ENCODE results near the gene SASH3. TPM values are rescaled to one million over a fixed set of nuclear protein-coding genes. Genes with fewer than 3 reads are reported as not detected.

SASH3 gene
- polyA plus RNA-seq, 1 of the 3 experiments (the other 2 are of a cell fraction) = not detected

DNA sequence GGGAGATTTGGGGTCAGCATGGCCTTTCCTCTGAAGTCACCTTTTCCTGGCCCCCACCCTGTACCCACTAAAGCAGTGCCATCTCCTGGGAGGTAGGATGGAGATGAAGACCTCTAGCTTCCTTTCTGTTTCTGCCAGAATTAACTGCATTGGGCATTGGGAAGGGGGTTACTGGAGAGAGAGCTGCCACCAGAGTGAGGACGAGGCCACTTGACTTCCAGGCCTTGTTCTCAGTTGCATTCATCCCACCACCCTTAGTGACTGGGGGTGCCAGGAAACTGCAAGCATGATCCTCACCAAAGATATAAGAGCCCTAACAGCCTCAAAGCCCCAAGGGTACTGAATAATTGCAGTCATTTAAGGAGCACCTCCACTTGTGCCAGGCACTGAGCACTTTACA is 15.8 kb downstream of the SASH3 start:
- H3K79me2 ChIP-seq (ENCODE audit: insufficient read depth) = no peaks in the 10 kb centered on the region
- H3K9me2 ChIP-seq = no peaks in the 10 kb centered on the region
- H2AFZ ChIP-seq (ENCODE audit: low read depth) = no peak overlapping the region
- ChIA-PET CTCF (interaction anchor here (1.4 kb wide), 1 partner anchor 190 kb away, joined by 3 read pairs; no protein-coding TSS in a partner anchor), POLR2A (no interaction called here)
- peaks cover 0 to 4% of the 10 kb centered on the region in 2 experiments for H3K36me3 ChIP-seq (replicated peaks in 1 of 2; ENCODE audit: control insufficient read depth in 1 of 2, insufficient read depth in 2 of 2, low read length in 1 of 2)
- no peaks in the 10 kb centered on the region for H3K4me1 ChIP-seq (ENCODE audit: control insufficient read depth in 1 of 2, insufficient read depth in 2 of 2, low read depth in 1 of 2, low read length in 1 of 2)
- H3K9me3 ChIP-seq = no peaks in the 10 kb centered on the region
- H3K4me3 ChIP-seq (ENCODE audit: low read depth in 2 of 2, low read length in 1 of 2) = no peak overlapping the region
- no peak overlapping the region for H3K4me2 ChIP-seq
- no peaks in the 10 kb centered on the region for H4K20me1 ChIP-seq (ENCODE audit: insufficient read depth)
- no peak for TF ChIP-seq EP300 (IDR thresholded peaks at IDR 0.05; ENCODE audit: borderline replicate concordance in 1 of 2, low read depth in 1 of 2, low read length in 1 of 2)
- TF ChIP-seq, protein P1, sequence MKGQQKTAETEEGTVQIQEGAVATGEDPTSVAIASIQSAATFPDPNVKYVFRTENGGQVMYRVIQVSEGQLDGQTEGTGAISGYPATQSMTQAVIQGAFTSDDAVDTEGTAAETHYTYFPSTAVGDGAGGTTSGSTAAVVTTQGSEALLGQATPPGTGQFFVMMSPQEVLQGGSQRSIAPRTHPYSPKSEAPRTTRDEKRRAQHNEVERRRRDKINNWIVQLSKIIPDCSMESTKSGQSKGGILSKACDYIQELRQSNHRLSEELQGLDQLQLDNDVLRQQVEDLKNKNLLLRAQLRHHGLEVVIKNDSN (IDR thresholded peaks at IDR 0.05; ENCODE audit: borderline replicate concordance, low read depth) = no peak
- no peak for TF ChIP-seq GATA2 (CRISPR knock-in tag; IDR thresholded peaks at IDR 0.05)
- TF ChIP-seq SIN3A (IDR thresholded peaks at IDR 0.05; ENCODE audit: borderline replicate concordance, low read depth, low read length) = no peak
- TF ChIP-seq POLR2AphosphoS5 (IDR thresholded peaks at IDR 0.05; ENCODE audit: low read depth, low read length) = no peak
- H3K27ac ChIP-seq (ENCODE audit: low read depth in 2 of 2, low read length in 1 of 2) = no peak overlapping the region
- DNase-seq = no peak
- H3K9ac ChIP-seq = no peak overlapping the region
- H3F3A ChIP-seq (replicated peaks; ENCODE audit: insufficient read depth) = no peaks in the 10 kb centered on the region
- no peaks in the 10 kb centered on the region for H3K27me3 ChIP-seq (ENCODE audit: insufficient read depth)
- WGBS (ENCODE audit: low lambda C conversion rate) = 29% methylated on average over 1 of the region's 1 CpG

DNA sequence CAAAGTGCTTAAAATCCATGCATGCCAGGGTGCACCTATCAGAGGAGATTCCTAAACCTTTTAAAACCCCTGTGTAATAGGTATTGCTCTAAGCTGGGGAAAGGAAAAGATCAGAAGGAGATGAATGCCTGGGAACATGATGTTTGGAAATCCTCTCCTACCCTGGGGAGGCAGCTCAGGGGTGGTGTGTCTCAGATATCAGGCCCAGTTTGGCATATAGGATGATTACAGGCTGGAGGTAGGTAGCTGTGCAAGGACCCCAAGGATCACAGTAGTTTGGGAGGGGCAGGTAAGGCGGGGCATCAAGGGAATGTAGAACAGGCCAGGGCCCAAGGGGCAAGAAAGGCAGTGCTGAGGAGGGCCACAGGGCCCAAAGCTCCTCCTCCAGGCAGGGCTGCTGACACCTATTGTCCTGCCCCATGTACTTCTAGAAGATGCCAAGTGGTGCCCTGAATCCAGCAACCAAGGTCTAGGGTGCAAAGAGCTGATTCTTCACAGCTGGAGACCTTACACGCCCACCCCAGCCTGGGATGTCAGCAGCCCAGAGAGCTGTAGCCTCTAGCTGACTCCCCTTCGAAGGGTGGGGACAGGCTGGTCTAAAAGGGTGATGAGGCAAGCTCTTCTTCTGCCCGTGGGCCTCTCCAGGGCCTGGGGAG is 17.6 kb downstream of the SASH3 start:
- WGBS (ENCODE audit: low lambda C conversion rate) = 50% methylated on average over 3 of the region's 4 CpGs
- H3F3A ChIP-seq (replicated peaks; ENCODE audit: insufficient read depth) = no peaks in the 10 kb centered on the region
- ChIA-PET POLR2A (no interaction called here), CTCF (no interaction called here)
- no peak overlapping the region for H3K9ac ChIP-seq
- H3K4me2 ChIP-seq = no peak overlapping the region
- H4K20me1 ChIP-seq (ENCODE audit: insufficient read depth) = no peaks in the 10 kb centered on the region
- H3K9me2 ChIP-seq = no peaks in the 10 kb centered on the region
- no peaks in the 10 kb centered on the region for H3K27me3 ChIP-seq (ENCODE audit: insufficient read depth)
- H3K36me3 ChIP-seq (replicated peaks in 1 of 2; ENCODE audit: control insufficient read depth in 1 of 2, insufficient read depth in 2 of 2, low read length in 1 of 2) = peaks cover 0 to 4% of the 10 kb centered on the region in 2 experiments
- H3K4me3 ChIP-seq (ENCODE audit: low read depth in 2 of 2, low read length in 1 of 2) = no peak overlapping the region
- H3K9me3 ChIP-seq = no peaks in the 10 kb centered on the region
- no peaks in the 10 kb centered on the region for H3K79me2 ChIP-seq (ENCODE audit: insufficient read depth)
- no peak overlapping the region for H3K27ac ChIP-seq (ENCODE audit: low read depth in 2 of 2, low read length in 1 of 2)
- H2AFZ ChIP-seq (ENCODE audit: low read depth) = no peak overlapping the region
- no peak for DNase-seq
- no peaks in the 10 kb centered on the region for H3K4me1 ChIP-seq (ENCODE audit: control insufficient read depth in 1 of 2, insufficient read depth in 2 of 2, low read depth in 1 of 2, low read length in 1 of 2)
- TF ChIP-seq NRF1 (IDR thresholded peaks at IDR 0.05; ENCODE audit: low read depth, low read length) = no peak
- TF ChIP-seq, protein P2, sequence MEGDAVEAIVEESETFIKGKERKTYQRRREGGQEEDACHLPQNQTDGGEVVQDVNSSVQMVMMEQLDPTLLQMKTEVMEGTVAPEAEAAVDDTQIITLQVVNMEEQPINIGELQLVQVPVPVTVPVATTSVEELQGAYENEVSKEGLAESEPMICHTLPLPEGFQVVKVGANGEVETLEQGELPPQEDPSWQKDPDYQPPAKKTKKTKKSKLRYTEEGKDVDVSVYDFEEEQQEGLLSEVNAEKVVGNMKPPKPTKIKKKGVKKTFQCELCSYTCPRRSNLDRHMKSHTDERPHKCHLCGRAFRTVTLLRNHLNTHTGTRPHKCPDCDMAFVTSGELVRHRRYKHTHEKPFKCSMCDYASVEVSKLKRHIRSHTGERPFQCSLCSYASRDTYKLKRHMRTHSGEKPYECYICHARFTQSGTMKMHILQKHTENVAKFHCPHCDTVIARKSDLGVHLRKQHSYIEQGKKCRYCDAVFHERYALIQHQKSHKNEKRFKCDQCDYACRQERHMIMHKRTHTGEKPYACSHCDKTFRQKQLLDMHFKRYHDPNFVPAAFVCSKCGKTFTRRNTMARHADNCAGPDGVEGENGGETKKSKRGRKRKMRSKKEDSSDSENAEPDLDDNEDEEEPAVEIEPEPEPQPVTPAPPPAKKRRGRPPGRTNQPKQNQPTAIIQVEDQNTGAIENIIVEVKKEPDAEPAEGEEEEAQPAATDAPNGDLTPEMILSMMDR (IDR thresholded peaks at IDR 0.05) = no peak
- no peak for TF ChIP-seq EZH2phosphoT487 (IDR thresholded peaks at IDR 0.05; ENCODE audit: borderline replicate concordance, low read depth)
- TF ChIP-seq YY1 (IDR thresholded peaks at IDR 0.05; ENCODE audit: low read depth) = no peak
- TF ChIP-seq RAD21 (IDR thresholded peaks at IDR 0.05; ENCODE audit: low read length) = no peak
- TF ChIP-seq, protein P3, sequence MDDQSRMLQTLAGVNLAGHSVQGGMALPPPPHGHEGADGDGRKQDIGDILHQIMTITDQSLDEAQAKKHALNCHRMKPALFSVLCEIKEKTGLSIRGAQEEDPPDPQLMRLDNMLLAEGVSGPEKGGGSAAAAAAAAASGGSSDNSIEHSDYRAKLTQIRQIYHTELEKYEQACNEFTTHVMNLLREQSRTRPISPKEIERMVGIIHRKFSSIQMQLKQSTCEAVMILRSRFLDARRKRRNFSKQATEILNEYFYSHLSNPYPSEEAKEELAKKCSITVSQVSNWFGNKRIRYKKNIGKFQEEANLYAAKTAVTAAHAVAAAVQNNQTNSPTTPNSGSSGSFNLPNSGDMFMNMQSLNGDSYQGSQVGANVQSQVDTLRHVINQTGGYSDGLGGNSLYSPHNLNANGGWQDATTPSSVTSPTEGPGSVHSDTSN (IDR thresholded peaks at IDR 0.05) = no peak
- no peak for TF ChIP-seq POLR2AphosphoS5 (IDR thresholded peaks at IDR 0.05; ENCODE audit: low read depth, low read length)
- TF ChIP-seq, protein P1 (IDR thresholded peaks at IDR 0.05; ENCODE audit: borderline replicate concordance, low read depth) = no peak
- no peak for TF ChIP-seq TEAD4 (IDR thresholded peaks at IDR 0.05; ENCODE audit: borderline replicate concordance, insufficient read depth)
- TF ChIP-seq SMC3 (IDR thresholded peaks at IDR 0.05; ENCODE audit: low read depth, low read length) = no peak
- TF ChIP-seq RFX5 (IDR thresholded peaks at IDR 0.05; ENCODE audit: low read length) = no peak
- no peak for TF ChIP-seq NFIC (IDR thresholded peaks at IDR 0.05; ENCODE audit: borderline replicate concordance)
- TF ChIP-seq, protein P4, sequence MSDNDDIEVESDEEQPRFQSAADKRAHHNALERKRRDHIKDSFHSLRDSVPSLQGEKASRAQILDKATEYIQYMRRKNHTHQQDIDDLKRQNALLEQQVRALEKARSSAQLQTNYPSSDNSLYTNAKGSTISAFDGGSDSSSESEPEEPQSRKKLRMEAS (IDR thresholded peaks at IDR 0.05; ENCODE audit: low read depth) = no peak
- no peak for TF ChIP-seq GATA2 (CRISPR knock-in tag; IDR thresholded peaks at IDR 0.05)
- TF ChIP-seq, protein P5, sequence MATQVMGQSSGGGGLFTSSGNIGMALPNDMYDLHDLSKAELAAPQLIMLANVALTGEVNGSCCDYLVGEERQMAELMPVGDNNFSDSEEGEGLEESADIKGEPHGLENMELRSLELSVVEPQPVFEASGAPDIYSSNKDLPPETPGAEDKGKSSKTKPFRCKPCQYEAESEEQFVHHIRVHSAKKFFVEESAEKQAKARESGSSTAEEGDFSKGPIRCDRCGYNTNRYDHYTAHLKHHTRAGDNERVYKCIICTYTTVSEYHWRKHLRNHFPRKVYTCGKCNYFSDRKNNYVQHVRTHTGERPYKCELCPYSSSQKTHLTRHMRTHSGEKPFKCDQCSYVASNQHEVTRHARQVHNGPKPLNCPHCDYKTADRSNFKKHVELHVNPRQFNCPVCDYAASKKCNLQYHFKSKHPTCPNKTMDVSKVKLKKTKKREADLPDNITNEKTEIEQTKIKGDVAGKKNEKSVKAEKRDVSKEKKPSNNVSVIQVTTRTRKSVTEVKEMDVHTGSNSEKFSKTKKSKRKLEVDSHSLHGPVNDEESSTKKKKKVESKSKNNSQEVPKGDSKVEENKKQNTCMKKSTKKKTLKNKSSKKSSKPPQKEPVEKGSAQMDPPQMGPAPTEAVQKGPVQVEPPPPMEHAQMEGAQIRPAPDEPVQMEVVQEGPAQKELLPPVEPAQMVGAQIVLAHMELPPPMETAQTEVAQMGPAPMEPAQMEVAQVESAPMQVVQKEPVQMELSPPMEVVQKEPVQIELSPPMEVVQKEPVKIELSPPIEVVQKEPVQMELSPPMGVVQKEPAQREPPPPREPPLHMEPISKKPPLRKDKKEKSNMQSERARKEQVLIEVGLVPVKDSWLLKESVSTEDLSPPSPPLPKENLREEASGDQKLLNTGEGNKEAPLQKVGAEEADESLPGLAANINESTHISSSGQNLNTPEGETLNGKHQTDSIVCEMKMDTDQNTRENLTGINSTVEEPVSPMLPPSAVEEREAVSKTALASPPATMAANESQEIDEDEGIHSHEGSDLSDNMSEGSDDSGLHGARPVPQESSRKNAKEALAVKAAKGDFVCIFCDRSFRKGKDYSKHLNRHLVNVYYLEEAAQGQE (IDR thresholded peaks at IDR 0.05; ENCODE audit: low read depth, low read length) = no peak
- TF ChIP-seq SIN3A (IDR thresholded peaks at IDR 0.05; ENCODE audit: borderline replicate concordance, low read depth, low read length) = no peak
